Measurements from ENCODE around the gene EOLA1. TPM values are rescaled to one million over a fixed set of nuclear protein-coding genes. Genes with fewer than 3 reads are reported as not detected.
"Not testable (repeated sequence)": the region's sequence is repeated elsewhere in the genome, so short reads cannot be mapped to it uniquely, and the experiment has no call there.

Gene EOLA1
- polyA plus RNA-seq, 4 donors, result 16.3 to 23.2 (median 21.4) TPM

DNA sequence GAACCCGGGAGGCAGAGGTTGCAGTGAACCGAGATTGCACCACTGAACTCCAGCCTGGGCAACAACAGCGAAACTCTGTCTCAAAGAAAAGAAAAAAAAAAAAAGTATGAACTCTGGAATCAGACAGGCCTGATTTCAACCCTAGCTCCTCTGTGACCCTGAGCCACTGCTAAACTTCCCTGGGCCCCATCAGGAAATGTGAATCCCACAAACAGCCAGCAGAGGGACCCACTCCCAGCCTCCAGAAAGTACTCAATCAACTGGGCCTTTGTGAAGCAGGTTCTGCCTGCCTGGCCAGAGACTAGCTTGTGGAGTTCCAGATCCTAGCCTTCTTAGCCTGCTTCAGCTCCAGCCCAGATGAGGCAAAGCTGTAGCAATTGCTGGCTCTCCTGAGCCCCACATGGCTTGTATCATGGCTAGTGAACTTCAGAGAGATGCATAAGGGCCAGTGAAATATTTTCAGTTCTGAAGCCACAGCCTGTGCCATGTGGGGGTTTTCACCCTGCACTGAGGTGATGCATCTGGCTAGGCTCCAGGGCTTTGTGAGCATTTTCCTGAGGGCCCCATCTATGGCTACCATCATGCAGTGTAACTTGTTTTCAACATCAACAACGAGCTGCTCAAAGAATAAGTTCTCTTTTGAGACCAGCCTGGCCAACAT lies 28.5 kb upstream of the EOLA1 start:
- DNase-seq (ENCODE audit: low read depth in 4 of 4, low spot score in 3 of 4), result no peak

DNA sequence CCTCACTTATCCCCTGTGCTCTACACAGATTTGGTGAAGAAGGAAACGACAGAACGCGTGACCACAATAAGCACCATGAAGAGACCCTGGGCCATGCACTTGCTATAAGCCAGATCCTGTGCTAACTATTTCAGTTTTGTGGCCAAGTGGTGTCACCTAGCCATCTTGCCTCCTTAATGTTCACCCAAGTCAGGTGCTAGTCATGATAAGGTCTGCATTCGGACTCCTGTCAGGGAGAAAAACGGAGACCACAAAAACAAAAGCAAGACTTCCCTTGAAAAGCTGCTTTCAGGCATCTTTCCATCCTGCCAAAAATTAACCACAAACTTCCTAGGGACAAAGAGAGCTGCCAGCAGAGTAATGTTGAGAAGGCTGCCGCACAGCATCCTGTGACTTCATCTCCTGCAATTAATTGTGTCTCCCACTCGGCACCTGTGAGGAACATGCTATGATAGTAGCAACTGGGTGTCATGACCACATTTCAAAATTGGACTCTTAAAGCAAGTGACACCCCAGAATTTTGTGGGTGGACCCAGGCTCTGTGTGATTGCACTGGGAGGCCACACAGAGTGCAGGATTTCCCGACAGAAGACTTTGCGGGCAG lies 26.9 kb upstream of the EOLA1 start:
- no peak for DNase-seq (ENCODE audit: low read depth in 4 of 4, low spot score in 3 of 4)

DNA sequence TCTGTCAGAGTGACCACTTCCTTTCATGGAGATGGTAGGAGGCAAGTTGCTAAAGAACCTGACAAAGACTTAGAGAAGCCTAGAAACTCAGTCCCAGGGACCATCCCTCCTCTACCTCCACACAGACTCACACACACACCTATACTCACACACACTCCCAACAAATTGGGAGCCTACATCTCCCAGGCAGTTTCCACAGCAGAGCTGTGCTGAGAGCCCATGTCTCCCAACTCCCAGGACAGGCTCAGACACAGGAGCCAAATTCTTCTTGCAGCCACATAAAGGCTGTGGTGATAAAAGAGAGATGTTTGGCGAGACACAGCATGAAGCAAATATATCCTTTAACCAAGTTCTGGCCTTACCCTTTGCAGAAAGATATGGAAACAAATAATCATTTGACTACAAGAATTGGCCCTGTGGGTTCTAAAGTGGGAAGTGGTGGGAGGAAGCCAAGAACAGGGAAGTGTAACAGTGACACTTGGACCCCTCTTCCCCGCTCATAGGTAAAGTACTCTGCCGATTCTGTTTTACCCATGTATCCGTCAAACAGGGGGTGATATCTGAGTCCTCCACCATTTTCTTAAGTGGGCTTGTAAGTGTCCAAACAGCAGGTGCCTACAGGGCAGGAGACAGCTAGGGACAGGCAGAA lies 24.7 kb upstream of the EOLA1 start:
- no peak for DNase-seq (ENCODE audit: low read depth in 4 of 4, low spot score in 3 of 4)

DNA sequence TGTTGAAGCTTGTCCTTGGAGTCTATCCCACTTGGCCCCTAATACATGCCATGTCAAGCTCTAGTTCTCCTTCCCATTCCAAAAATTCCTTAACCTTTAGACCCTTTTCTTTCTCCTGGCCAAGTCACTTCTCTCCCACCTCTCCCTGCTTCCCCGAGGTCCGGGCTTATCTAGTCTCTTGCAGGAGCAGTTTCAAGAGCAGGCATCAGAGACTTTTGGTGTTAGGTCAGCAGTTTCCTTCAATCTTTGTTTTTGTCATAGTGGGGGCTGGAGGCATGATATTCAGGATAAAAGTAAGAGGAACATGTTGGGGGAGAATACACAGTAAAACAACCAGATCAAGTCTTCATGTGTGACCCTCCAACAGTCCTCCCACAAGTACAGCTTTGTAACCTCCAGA lies 24.2 kb upstream of the EOLA1 start:
- no peak for DNase-seq (ENCODE audit: low read depth in 4 of 4, low spot score in 3 of 4)

DNA sequence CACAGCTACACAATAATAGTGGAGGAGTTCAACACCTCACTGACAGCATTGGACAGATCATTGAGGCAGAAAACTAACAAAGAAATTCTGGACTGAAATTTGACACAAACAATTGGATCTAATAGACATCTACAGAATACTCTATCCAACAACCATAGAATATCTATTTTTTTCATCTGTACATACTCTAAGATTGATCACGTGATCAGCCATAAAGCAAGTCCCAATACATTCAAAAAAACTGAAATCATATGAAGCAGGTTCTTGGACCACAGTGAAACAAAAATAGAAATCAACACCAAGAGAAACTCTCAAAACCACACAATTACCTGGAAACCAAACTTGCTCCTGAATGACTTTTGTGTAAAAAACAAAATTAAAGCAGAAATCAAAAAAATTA lies 23.5 kb upstream of the EOLA1 start:
- DNase-seq (ENCODE audit: low read depth in 4 of 4, low spot score in 3 of 4), result no peak

DNA sequence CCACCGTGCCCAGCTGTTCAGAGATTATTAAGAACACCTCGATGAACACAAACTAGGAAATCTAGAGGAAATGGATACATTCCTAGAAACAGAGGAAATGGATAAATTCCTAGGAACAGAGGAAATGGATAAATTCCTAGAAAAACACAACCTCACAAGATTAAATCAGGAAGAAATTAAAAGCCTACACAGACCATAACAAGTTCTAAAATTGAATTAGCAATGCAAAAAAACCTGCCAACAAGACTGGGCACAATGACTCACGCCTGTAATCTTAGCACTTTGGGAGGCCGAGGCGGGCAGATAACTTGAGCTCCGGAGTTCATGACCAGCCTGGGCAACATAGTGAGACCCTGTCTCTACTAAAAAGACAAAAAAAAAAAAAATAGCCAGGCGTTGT lies 22.6 kb upstream of the EOLA1 start:
- DNase-seq (ENCODE audit: low read depth in 4 of 4, low spot score in 3 of 4), result no peak

DNA sequence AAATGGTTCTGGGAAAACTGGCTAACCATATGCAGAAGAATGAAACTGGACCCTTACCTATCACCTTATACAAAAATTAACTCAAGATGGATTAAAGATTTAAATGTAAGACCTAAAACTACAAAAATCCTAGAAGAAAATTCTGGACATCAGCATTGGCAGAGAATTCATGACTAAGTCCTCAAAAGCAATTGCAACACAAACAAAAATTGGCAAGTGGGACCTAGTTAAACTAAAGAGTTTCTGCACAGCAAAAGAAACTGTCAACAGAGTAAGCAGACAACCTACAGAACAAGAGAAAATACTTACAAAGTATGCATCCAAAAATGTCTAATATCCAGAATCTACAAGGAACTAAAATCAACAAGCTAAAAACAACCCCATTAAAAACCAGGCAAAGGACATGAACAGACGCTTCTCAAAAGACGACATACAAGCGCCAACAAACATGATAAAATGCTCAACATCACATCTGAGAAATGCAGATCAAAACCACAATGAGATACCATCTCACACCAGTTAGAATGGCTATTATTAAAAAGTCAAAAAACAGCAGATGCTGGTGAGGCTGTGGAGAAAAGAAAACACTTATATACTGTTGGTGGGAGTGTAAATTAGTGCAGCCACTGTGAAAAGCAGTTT lies 20.1 kb upstream of the EOLA1 start:
- not testable (repeated sequence) for DNase-seq (ENCODE audit: low read depth in 4 of 4, low spot score in 3 of 4)

DNA sequence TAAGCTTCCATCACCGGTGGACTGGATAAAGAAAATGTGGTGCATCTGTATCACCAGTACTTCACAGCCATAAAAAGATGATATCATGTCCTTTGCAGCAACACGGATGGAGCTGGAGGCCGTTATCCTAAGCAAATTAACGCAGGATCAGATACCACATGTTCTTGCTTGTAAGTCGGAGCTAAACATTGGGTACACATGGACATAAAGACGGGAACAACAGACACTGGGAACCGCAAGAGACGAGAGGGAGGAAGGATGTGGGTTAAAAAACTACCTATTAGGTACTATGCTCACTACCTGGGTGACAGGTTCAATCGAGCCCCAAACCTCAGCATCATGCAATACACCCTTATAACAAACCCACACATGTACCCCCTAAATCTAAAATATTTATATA lies 19.4 kb upstream of the EOLA1 start:
- no peak for DNase-seq (ENCODE audit: low read depth in 4 of 4, low spot score in 3 of 4)

DNA sequence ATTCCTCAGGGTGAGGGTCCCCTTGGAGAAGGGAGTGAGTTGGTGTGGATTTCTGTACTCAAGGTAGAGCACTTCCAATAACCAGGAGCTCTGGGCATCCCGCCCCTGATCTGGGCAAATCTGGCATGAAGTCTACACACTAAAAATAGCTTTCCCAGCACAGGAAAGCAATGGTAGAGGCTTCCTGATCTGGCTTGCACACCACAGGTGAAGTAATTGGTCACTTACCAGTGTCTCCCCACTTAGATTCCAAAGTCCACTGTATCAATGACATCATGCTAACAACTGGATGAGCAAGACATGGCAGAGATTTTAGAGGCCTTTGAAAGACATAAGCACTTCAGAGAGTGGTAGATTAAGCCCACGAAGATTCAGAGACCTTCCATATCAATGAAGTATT lies 17.9 kb upstream of the EOLA1 start:
- no peak for DNase-seq (ENCODE audit: low read depth in 4 of 4, low spot score in 3 of 4)

DNA sequence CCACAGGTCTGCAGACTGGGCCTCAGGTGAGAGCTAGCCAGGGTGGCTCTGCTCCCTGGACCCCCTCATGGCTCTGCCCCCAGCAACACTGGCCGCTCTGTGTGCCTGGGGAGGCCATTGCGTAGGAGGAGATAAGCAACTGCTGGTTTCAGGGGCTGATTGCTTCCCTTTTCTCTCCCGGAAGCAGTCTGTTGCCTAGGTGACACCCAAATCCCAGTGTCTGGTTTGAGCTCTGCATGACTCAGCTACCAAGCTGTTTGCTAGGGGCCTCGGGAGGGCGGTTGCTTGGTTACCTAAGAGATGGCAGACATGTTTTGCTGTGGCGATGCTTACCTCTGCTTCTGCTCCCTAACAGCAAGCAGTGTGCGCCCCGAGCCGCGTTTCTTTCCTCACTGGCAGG lies 15.4 kb upstream of the EOLA1 start:
- not testable (repeated sequence) for DNase-seq (ENCODE audit: low read depth in 4 of 4, low spot score in 3 of 4)

DNA sequence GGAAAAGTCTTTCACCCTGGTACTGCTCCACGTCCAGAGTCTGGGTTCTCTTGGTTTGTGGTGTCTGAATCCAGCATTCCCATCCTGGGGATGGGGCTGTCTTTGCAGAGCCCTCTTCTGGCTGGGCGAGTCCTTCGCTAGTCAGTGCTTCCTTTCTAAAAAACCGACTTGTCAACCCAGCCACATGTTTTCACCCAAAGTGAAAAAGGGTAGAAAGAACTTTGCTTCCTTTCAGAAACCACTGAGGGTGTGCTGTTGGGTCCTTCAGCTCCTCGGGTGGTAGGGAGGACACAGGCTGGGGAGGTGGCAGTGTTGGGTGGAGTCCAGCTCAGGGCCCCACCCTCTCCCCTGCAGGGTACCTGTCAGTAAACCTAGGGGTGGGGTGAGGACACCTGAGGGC lies 14.9 kb upstream of the EOLA1 start:
- not testable (repeated sequence) for DNase-seq (ENCODE audit: low read depth in 4 of 4, low spot score in 3 of 4)

DNA sequence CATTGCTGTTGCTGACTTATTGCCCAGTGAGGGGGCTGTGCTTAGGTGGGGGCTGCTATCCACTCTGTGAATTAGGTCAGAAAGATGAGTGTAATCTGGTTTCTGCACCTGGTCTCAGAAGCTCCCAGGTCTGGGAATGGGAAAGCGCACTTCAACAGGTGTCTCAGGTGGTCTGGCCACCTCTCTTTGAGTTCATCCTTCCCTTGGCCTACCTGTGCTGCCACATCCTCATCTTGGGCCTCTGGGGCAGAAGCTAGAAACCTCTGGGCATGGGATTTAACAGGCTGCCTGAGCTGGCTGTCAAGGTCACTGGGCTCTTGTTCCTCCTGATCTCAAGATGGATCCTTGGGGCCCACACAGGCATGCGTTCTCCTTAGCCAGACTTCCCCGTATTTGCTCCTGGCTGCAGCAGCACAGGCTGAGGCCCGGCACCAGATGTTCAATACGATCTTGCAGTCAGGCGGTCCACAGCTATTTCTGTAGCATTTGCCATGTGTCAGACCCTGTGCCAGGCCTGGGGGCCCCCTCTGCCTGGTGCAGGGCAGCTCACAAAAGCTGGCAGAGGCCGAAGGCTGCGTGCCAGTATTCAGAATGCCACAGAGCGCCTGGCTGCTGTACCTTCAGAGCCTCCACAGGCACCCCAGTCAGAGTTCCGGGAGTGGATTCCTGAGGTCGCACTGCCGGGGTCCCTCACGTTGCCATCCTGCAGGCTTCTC lies 14.3 kb upstream of the EOLA1 start:
- not testable (repeated sequence) for DNase-seq (ENCODE audit: low read depth in 4 of 4, low spot score in 3 of 4)

DNA sequence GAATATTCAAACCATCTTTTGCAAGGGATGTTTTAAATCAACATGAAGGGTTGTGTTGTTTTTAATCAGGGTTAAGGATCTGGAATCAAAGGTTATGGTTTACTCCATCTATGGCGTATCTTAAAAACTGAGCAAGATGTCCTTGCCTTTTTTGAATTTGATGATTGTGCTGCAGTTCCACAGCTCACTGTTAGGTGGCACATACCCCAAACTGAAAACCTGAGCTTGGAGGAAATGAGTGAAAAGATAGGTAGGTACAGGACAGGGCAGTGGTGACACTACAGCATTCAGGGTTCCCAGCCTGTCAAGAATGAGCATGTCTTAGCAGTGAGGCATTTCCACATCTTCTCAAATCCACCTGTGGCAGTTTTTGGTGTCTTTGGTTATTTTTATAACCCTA lies 13.1 kb upstream of the EOLA1 start:
- DNase-seq (ENCODE audit: low read depth in 4 of 4, low spot score in 3 of 4), result no peak

DNA sequence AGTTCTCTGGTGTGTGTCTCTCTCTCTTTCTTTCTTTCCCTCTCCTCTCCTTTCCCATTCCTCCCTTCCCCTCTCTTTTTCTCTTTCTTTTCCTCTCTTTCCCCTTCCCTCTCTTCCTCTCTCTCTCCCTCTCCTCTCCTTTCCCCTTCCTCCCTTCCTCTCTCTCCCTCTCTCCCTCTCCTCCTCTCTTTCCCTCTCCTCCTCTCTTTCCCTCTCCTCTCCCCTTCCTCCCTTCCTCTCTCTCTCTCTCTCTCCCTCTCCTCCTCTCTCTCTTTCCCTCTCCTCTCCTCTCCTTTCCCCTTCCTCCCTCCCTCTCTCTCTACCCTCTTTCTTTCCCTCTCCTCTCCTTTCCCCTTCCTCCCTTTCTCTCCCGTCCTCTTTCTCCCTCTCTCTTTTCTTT lies 12.4 kb upstream of the EOLA1 start:
- no peak for DNase-seq (ENCODE audit: low read depth in 4 of 4, low spot score in 3 of 4)

DNA sequence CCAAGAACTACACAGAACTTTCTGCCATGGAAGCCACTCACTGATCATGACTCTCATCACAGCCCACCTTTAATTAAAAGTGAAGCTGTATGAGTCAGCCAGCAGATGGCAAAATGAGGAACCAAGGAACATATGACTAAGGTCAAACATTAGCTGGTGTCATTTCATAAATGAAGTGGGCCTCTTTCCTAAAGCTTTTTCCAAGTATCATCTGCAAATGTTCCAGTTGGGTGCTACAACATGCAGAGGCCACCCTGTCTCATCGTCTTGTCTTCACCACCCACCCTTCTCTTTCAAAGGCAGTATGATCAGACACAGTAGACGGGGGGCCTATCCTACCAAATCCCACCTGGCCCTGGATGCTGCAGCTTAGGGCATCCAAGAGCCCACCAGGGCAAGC lies 9.2 kb upstream of the EOLA1 start:
- no peak for DNase-seq (ENCODE audit: low read depth in 4 of 4, low spot score in 3 of 4)

DNA sequence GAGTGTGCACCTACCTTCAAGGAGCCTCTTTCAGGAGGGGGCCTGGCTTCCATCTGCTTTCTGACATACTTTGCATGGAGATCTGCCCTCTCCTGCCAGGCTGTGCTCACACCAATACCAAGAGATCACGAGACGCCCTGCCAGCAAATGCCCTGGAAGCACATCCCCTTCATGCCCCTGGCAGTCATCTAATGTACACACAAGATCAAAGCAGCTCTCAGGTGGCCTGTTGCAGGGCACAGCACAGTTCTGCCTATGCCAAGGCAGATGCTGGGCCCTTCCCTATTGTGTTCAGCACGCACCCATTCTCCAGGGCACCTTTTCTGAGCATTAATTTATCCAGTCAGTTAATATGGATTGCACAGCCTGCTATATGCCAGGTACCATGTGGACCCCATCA lies 7.9 kb upstream of the EOLA1 start:
- not testable (repeated sequence) for DNase-seq (ENCODE audit: low read depth in 4 of 4, low spot score in 3 of 4)

DNA sequence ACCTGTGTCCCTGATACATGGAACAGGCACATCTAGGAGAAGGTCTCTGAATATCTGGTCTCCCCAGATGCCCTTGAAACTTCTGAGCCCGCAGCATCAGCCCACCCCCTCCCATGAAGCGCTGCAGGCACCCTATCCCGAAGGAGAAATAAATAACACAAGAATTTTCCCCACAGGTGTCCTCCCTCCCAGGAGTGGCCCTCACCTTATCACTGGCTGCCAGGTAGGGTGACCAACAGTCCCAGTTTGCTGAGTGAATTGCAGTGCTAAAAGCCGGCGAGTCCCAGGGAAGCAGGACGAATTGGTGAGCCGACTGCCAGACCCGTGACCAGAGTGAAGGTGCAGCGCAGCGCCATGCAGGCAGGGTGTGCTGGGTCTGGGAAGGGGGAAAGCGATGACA lies 6.8 kb upstream of the EOLA1 start:
- DNase-seq (ENCODE audit: low read depth in 4 of 4, low spot score in 3 of 4), result not testable (repeated sequence)

DNA sequence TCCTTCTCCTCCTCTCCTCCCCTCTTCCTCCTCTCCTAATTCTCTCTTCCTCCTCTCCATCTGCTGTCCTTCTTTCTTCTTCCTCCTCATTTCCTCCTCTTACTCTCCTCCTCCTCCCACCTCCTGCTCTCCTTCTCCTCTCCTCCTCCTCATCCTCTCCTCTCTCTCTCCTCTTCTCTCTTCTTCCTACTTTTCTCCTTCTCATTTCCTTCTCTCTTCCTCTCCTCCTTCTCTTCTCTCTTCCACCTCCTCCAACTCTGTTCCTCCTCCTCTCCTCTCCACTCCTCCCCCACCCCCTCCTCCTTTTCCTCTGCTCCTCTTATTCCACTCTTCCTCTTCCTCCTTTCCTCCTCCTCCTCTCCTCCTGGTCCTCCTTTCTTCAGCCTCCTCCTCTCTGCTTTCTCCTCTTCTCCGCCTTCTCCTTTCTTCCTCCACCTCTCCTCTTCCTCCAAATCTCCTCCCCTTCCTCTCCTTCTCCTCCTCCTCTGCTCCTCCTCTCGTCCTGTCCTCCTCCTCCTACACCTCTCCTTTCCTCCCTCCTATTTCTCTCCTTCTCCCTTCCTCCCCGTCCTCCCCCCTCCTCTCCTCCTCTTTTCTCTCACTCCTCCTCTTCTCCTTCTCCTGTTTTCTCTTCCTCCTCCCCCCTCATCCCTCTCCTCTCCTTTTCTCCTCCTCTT lies 5.7 kb upstream of the EOLA1 start:
- not testable (repeated sequence) for DNase-seq (ENCODE audit: low read depth in 4 of 4, low spot score in 3 of 4)

DNA sequence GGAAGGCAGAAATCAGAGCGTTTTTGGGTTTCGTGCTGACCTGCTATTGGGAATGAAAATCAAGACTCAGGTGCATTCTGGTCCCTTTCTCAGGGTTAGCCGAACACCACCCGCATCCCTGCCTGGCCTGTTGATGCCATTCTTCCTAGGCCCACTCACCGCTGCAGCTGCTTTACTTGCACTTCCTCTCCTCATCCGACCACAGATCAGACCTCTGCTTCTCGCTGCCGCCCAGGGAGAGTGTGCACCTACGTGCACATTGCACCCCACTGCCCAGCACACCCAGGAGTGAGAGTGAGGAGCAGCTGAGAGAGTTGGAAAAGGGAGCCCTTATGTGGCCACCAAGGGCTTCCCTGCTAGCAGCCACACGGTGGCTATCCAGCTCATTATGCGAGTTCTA lies 3.3 kb upstream of the EOLA1 start:
- DNase-seq (ENCODE audit: low read depth in 4 of 4, low spot score in 3 of 4), result not testable (repeated sequence)

DNA sequence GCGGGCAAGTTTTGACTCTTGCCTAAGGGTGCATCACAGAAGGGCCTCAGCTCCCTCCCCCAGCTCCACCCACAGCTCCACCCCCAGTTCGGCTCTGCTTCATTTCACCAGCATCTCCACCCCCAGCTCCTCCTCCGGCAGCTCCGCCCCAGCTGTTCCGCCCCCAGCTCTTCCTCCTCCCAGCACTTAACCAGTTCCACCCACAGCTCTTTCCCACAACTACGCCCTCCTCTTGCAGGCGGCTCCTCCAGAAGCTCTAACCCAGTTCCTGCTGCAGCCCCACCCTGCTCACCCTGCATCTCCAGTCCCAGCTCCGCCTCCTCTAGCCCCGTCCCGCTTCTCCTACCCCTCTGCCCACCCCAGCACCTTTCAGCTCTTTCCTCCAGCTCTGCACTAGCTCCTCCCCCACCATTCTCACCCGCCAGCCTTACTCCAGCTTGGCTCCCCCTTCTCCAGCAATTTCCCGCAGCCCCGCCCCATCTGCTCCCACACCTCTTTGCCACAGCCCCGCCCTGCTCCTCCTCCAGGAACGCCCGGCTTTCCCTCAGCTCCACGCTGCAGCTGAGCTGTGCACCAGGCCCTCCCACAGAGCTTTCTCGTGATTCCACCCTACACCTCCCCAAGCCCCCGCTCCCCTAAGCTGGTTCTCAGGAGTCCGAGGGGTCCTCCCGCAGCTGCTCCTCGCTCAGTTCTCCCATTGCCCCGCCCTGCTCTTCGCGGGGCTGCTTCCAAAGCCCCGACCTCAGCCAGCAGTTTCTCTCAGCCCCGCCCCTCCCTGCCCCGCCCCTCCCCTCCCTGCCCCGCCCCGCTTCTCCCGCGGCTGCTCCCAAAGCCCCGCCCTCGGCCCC lies 1.3 kb upstream of the EOLA1 start:
- DNase-seq (ENCODE audit: low read depth in 4 of 4, low spot score in 3 of 4), result peak; percentile 59 to 77 (median 70)
